ENCODE data around the gene FN3KRP.

The FN3KRP gene

GRCh38 chr17:82732118-82732743, 15.7 kb downstream of the FN3KRP start:
- Histone ChIP-seq H3K36me3 (peaks cover 63% of the 10 kb centered on the region), H3K9me3 (ENCODE audit: severe bottlenecking) (peaks cover 15% of the 10 kb centered on the region), H3K27ac (no peak overlapping the region), H3K4me3 (ENCODE audit: low read depth, low read length) (no peak overlapping the region), H3K27me3 (ENCODE audit: insufficient read depth, low read depth, severe bottlenecking) (no peaks in the 10 kb centered on the region)
- no peak for DNase-seq
- TF ChIP-seq CTCF (IDR thresholded peaks at IDR 0.05; ENCODE audit: low read depth, low read length), result no peak

GRCh38 chr17:82734987-82735866, 18.7 kb downstream of the FN3KRP start, which contains the start of gene FN3K:
FN3K (plus strand) TSS chr17:82735615; CDS start chr17:82735637, 22 bp downstream.
- Histone ChIP-seq H3K27ac (peak within 1 kb of the TSS; percentile 94), H3K36me3 (peaks cover 66% of the 10 kb centered on the region), H3K27me3 (ENCODE audit: insufficient read depth, low read depth, severe bottlenecking) (no peaks in the 10 kb centered on the region), H3K4me3 (ENCODE audit: low read depth, low read length) (peak within 1 kb of the TSS; percentile 63), H3K9me3 (ENCODE audit: severe bottlenecking) (peaks cover 20% of the 10 kb centered on the region)
- peak; percentile 78 for DNase-seq
- TF ChIP-seq CTCF (IDR thresholded peaks at IDR 0.05; ENCODE audit: low read depth, low read length), result no peak

GRCh38 chr17:82736511-82737185, 20.1 kb downstream of the FN3KRP start:
- no peak for TF ChIP-seq CTCF (IDR thresholded peaks at IDR 0.05; ENCODE audit: low read depth, low read length)
- H3K27me3 ChIP-seq (ENCODE audit: insufficient read depth, low read depth, severe bottlenecking), result no peaks in the 10 kb centered on the region
- H3K4me3 ChIP-seq (ENCODE audit: low read depth, low read length), result no peak overlapping the region
- peaks cover 30% of the 10 kb centered on the region for H3K9me3 ChIP-seq (ENCODE audit: severe bottlenecking)
- DNase-seq, result no peak
- no peak overlapping the region for H3K27ac ChIP-seq
- H3K36me3 ChIP-seq, result peaks cover 68% of the 10 kb centered on the region

- no peak for TF ChIP-seq CTCF (IDR thresholded peaks at IDR 0.05; ENCODE audit: low read depth, low read length)
- no peak for DNase-seq
- peaks cover 73% of the 10 kb centered on the region for H3K36me3 ChIP-seq
- H3K4me3 ChIP-seq (ENCODE audit: low read depth, low read length), result no peak overlapping the region
- H3K27ac ChIP-seq, result no peak overlapping the region
- peaks cover 29% of the 10 kb centered on the region for H3K9me3 ChIP-seq (ENCODE audit: severe bottlenecking)
- H3K27me3 ChIP-seq (ENCODE audit: insufficient read depth, low read depth, severe bottlenecking), result no peaks in the 10 kb centered on the region
Measured at GRCh38 chr17:82737967-82738877, 21.7 kb downstream of the FN3KRP start.
